MM.1S (cell line): ENCODE results near the gene MAPKAP1.

Experiments
- EZH2 ChIP-seq: fragments of 300-600 bp; sonication (generic); optimal IDR thresholded peaks from 2 replicates; pipeline ENCODE3; 2017; ENCODE audit warnings: low read depth, mild to moderate bottlenecking, antibody characterized with exemption, low read length, mixed read lengths
- TF ChIP-seq, protein P1 (sequence below): fragments of 300-600 bp; sonication (generic); IDR thresholded peaks from 2 replicates; pipeline ENCODE4 v1.5.1; 2016; ENCODE audit warnings: antibody characterized with exemption, low read length, mixed read lengths

DNA sequence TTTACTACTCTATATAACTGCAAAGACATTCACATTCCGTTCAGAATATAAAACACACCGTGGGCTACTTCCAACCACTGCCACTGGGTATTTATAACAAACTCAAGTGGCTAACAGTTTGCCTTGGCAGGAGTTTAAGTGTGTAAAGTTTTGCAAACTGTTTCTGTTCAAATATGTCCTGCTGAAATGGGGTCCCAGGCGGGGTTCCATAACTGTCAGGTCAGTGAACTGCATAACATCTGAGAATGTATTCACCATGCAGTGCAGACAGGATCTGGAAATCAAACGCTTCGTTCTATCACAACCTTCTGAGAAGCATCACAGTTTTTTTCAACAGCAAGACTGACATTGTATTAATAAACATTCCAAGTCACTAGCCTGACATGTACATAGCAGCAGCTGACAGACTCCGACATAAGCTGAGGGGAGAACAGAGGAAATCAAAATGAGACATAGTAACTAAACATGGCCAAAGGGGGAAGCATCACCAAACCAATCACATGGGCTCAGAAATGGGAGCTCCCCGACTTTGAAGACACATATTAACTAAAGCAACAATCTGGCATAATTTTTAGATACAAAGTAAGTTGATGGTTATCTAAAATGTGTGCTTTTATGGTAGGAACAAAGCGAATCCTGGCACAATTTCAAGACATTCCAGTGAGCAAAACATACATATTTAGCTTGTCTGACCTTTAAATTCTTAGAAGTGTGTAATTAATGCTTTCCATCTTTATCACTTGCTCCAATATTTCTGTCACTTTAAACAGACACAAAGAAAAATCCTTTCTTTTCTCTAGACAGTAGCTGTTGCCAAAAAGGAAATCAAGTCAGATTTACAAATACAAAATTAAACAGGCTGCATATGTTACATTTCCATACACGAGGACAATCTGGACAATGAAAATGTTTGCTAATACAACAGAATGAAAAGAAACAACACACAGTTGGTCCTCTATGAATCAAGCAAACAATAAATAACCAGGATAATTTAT lies 156.8 kb downstream of the MAPKAP1 start:
- TF ChIP-seq EZH2 = no peak
- TF ChIP-seq, protein P1, sequence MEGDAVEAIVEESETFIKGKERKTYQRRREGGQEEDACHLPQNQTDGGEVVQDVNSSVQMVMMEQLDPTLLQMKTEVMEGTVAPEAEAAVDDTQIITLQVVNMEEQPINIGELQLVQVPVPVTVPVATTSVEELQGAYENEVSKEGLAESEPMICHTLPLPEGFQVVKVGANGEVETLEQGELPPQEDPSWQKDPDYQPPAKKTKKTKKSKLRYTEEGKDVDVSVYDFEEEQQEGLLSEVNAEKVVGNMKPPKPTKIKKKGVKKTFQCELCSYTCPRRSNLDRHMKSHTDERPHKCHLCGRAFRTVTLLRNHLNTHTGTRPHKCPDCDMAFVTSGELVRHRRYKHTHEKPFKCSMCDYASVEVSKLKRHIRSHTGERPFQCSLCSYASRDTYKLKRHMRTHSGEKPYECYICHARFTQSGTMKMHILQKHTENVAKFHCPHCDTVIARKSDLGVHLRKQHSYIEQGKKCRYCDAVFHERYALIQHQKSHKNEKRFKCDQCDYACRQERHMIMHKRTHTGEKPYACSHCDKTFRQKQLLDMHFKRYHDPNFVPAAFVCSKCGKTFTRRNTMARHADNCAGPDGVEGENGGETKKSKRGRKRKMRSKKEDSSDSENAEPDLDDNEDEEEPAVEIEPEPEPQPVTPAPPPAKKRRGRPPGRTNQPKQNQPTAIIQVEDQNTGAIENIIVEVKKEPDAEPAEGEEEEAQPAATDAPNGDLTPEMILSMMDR = no peak
